ENCODE measurements around the gene HHATL. TPM values are rescaled to one million over a fixed set of nuclear protein-coding genes. Genes with fewer than 3 reads are reported as not detected.

HHATL gene
- total and polyA plus RNA-seq, 2 of the 8 experiments (the other 6 are each of a cell fraction or from before 2014, with no cell fraction given): 0.18 TPM; not detected in 1

DNA sequence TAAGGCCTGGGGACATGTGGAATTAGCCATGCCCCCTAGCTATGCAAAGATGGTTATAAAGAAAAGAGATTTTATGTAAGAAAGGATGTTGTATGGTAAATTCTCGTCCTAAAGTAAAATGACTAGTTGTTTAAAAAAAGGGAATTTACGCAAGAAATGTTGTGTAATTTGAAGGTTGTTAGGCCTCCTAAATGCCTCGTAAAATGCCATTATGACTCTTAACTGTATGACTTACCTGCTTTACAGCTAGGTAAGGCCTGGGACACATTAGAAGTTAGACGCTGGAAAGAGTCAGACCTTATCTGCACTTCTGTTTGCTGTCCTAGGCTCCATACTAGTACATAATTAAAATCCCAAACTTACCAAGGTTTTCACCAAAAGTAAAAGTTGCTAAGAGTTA lies 17.5 kb upstream of the HHATL start:
- H3K23ac ChIP-seq (ENCODE audit: insufficient read length): no peak overlapping the region
- no peak overlapping the region for H4K91ac ChIP-seq (replicated peaks; ENCODE audit: insufficient read length, low read length)
- no peak overlapping the region for H3K14ac ChIP-seq (ENCODE audit: insufficient read length)
- H4K20me1 ChIP-seq (replicated peaks in 1 of 2; ENCODE audit: control insufficient read depth in 1 of 2, insufficient read depth in 2 of 2, low read length in 2 of 2): no peaks in the 10 kb centered on the region
- DNase-seq (ENCODE audit: low read depth in 1 of 2, low spot score in 2 of 2) (no peak), FAIRE-seq (no peak)
- no peaks in the 10 kb centered on the region for H3K27me3 ChIP-seq (replicated peaks in 1 of 4; ENCODE audit: control insufficient read depth in 3 of 4, extremely low read depth in 1 of 4, insufficient read depth in 3 of 4, low read length in 3 of 4)
- no peak overlapping the region for H3K4ac ChIP-seq (replicated peaks; ENCODE audit: insufficient read length, low read depth, low read length)
- H3K18ac ChIP-seq (ENCODE audit: extremely low read depth, low read length): no peak overlapping the region
- H3K36me3 ChIP-seq (ENCODE audit: control insufficient read depth in 2 of 4, insufficient read depth in 4 of 4, low read length in 3 of 4): no peaks in the 10 kb centered on the region; a peak in 1 of 8 replicates
- H3K4me2 ChIP-seq (ENCODE audit: insufficient read depth in 1 of 2, low read depth in 2 of 2, low read length in 2 of 2): no peak overlapping the region
- H3K79me2 ChIP-seq (ENCODE audit: control insufficient read depth in 1 of 2, insufficient read depth in 2 of 2, low read length in 2 of 2): no peaks in the 10 kb centered on the region
- no peak overlapping the region for H2AFZ ChIP-seq (ENCODE audit: low read length)
- ChIA-PET POLR2A (ENCODE audit: partially characterized antibody) (no interaction called here), CTCF (ENCODE audit: partially characterized antibody) (interaction anchor here (0.9 to 1.5 kb wide), 3 partner anchors 10 to 69 kb away, joined by 3 to 5 read pairs (median 4); no protein-coding TSS in a partner anchor)
- H3K27ac ChIP-seq (ENCODE audit: low read depth, low read length): no peak overlapping the region
- no peak overlapping the region for H2BK20ac ChIP-seq (ENCODE audit: low read length)
- no peak for TF ChIP-seq CHD2 (IDR thresholded peaks at IDR 0.05; ENCODE audit: low read length)
- TF ChIP-seq RXRA (IDR thresholded peaks at IDR 0.05; ENCODE audit: insufficient read depth, low read depth, low read length): no peak
- no peak for TF ChIP-seq SP2 (IDR thresholded peaks at IDR 0.05; ENCODE audit: low read length)
- no peak for TF ChIP-seq TBP (IDR thresholded peaks at IDR 0.05; ENCODE audit: low read depth, low read length)
- TF ChIP-seq HDAC2 (IDR thresholded peaks at IDR 0.05; ENCODE audit: borderline replicate concordance in 1 of 2, low read depth in 2 of 2, low read length in 2 of 2): no peak
- TF ChIP-seq KDM1A (IDR thresholded peaks at IDR 0.05; ENCODE audit: borderline replicate concordance, low read length): no peak
- TF ChIP-seq MAFK (IDR thresholded peaks at IDR 0.05; ENCODE audit: low read depth, low read length): no peak
- TF ChIP-seq YY1 (IDR thresholded peaks at IDR 0.05; ENCODE audit: low read depth, low read length): no peak
- H3K9ac ChIP-seq (replicated peaks in 1 of 4; ENCODE audit: extremely low read depth in 1 of 4, low read depth in 3 of 4, low read length in 3 of 4): no peak overlapping the region
- H3K4me3 ChIP-seq (ENCODE audit: extremely low read depth in 1 of 4, insufficient read depth in 2 of 4, low read depth in 3 of 4, low read length in 4 of 4): no peak overlapping the region
- H3K9me3 ChIP-seq (ENCODE audit: insufficient read depth in 2 of 2, low read depth in 1 of 2, low read length in 1 of 2): no peaks in the 10 kb centered on the region; a peak in 1 of 4 replicates
- no peak overlapping the region for H4K8ac ChIP-seq (ENCODE audit: extremely low read depth, insufficient read depth, low read length)
- no peak overlapping the region for H2BK15ac ChIP-seq (ENCODE audit: low read length)
- H4K5ac ChIP-seq (ENCODE audit: insufficient read length, low read depth, low read length): no peak overlapping the region
- no peak overlapping the region for H2BK12ac ChIP-seq (ENCODE audit: low read depth, low read length)
- no peak overlapping the region for H2AK5ac ChIP-seq (ENCODE audit: low read depth, low read length)
- no peak overlapping the region for H2BK5ac ChIP-seq (ENCODE audit: low read depth, low read length)
- H3K23me2 ChIP-seq (ENCODE audit: low read depth, low read length): no peaks in the 10 kb centered on the region
- no peaks in the 10 kb centered on the region for H3K79me1 ChIP-seq (ENCODE audit: low read depth, low read length)
- 83% methylated on average over 4 of the region's 4 CpGs; no CpG with 5 or more reads in 1 of the 2 experiments for WGBS, 2 experiments (ENCODE audit: extremely low coverage in 1 of 2, insufficient coverage in 1 of 2, insufficient read length in 1 of 2, insufficient replicate concordance in 2 of 2, low coverage in 1 of 2, low lambda C conversion rate in 2 of 2, missing lambda C conversion rate in 1 of 2)
- no peak overlapping the region for H3K56ac ChIP-seq (replicated peaks; ENCODE audit: insufficient read length, low read depth, low read length)
- H2BK120ac ChIP-seq (replicated peaks; ENCODE audit: low read depth, low read length): no peak overlapping the region
- H3K4me1 ChIP-seq (replicated peaks in 1 of 4; ENCODE audit: control insufficient read depth in 3 of 4, insufficient read depth in 4 of 4, low read length in 3 of 4): no peaks in the 10 kb centered on the region
